IMR-90 (cell line): ENCODE data around the gene GARNL3. TPM values are rescaled to one million over a fixed set of nuclear protein-coding genes. Genes with fewer than 3 reads are reported as not detected.

Experiments used
- ATAC-seq: fragments of 200-7000 bp; cut with Tn5 transposase; 2 replicates; pipeline ENCODE4 v1.9.1; 2020; ENCODE audit warnings: low read depth, mild to moderate bottlenecking, moderate library complexity
- BruUV-seq: library from RNA; stranded (reverse); fragments of 400-500 nt; replicated peaks from 2 replicates; lab custom pipeline; 2021; lab: Mats Ljungman, UMichigan
- CTCF ChIA-PET: fragments of 300-600 bp; formaldehyde crosslinking; extraction: SDS; loops from one replicate; lab custom pipeline; 2021; ENCODE audit warnings: antibody characterized with exemption; lab: Yijun Ruan, JAX
- POLR2A ChIA-PET: fragments of 300-600 bp; sonication (Branson Sonifier 250); formaldehyde crosslinking; loops from one replicate; lab custom pipeline; 2022; ENCODE audit warnings: antibody characterized with exemption; ENCODE audit not compliant: unreplicated experiment; lab: Charles Lee
- DNase-seq: peaks from one replicate; pipeline ENCODE4 v3.0.0; 2013
- H2AFZ ChIP-seq: replicated peaks from 2 replicates; pipeline ENCODE3; 2013; ENCODE audit warnings: low read length, mild to moderate bottlenecking; ENCODE audit not compliant: poor library complexity
- H2AK5ac ChIP-seq: 2 replicates; pipeline ENCODE4 v1.6.1; 2013; ENCODE audit warnings: low read depth, low read length, inconsistent platforms
- H2AK9ac ChIP-seq: replicated peaks from 2 replicates; pipeline ENCODE3; 2013; ENCODE audit warnings: mild to moderate bottlenecking, low read depth, low read length, moderate library complexity; ENCODE audit not compliant: poor library complexity
- H2BK120ac ChIP-seq: 2 replicates; pipeline ENCODE4 v1.6.1; 2013; ENCODE audit warnings: low read depth, low read length, inconsistent platforms
- H2BK15ac ChIP-seq: 3 replicates; pipeline ENCODE4 v1.6.1; 2013; ENCODE audit warnings: low read depth, low read length, inconsistent platforms
- H2BK20ac ChIP-seq: 2 replicates; pipeline ENCODE4 v1.6.1; 2013; ENCODE audit warnings: low read depth, mild to moderate bottlenecking, inconsistent platforms, low read length, moderate library complexity
- H2BK5ac ChIP-seq: 2 replicates; pipeline ENCODE4 v1.6.1; 2013; ENCODE audit warnings: mild to moderate bottlenecking, low read depth, low read length, inconsistent platforms; ENCODE audit not compliant: poor library complexity, severe bottlenecking
- H3K14ac ChIP-seq: replicated peaks from 2 replicates; pipeline ENCODE4 v1.6.1; 2013; ENCODE audit warnings: low read depth, low read length, inconsistent platforms
- H3K18ac ChIP-seq: 2 replicates; pipeline ENCODE4 v1.6.1; 2013; ENCODE audit warnings: low read depth, low read length, control low read depth
- H3K23ac ChIP-seq: 2 replicates; pipeline ENCODE4 v1.6.1; 2013; ENCODE audit warnings: low read depth, low read length, inconsistent platforms
- H3K27ac ChIP-seq: 2 replicates; pipeline ENCODE4 v1.5.1; 2013; ENCODE audit warnings: mild to moderate bottlenecking, control low read depth, low read length; ENCODE audit not compliant: insufficient read depth
- H3K27me3 ChIP-seq: 2 replicates; pipeline ENCODE4 v1.6.1; 2013; ENCODE audit warnings: low read length; ENCODE audit not compliant: control insufficient read depth, insufficient read depth
- H3K36me3 ChIP-seq: 2 replicates; pipeline ENCODE4 v1.6.1; 2013; ENCODE audit warnings: low read length, mixed read lengths; ENCODE audit not compliant: control insufficient read depth, insufficient read depth
- H3K4ac ChIP-seq: 2 replicates; pipeline ENCODE4 v1.6.1; 2013; ENCODE audit warnings: low read depth, low read length, inconsistent platforms
- H3K4me1 ChIP-seq: 2 replicates; pipeline ENCODE4 v1.6.1; 2013; ENCODE audit warnings: low read length, mixed read lengths; ENCODE audit not compliant: control insufficient read depth, insufficient read depth
- H3K4me2 ChIP-seq: 2 replicates; pipeline ENCODE4 v1.6.1; 2013; ENCODE audit warnings: low read depth, mild to moderate bottlenecking, control low read depth, low read length, moderate library complexity
- H3K4me3 ChIP-seq: 2 replicates; pipeline ENCODE4 v1.5.1; 2013; ENCODE audit warnings: low read depth, mild to moderate bottlenecking, control low read depth, low read length, moderate library complexity; ENCODE audit not compliant: insufficient read depth
- H3K56ac ChIP-seq: 2 replicates; pipeline ENCODE4 v1.6.1; 2013; ENCODE audit warnings: low read length, inconsistent platforms; ENCODE audit not compliant: insufficient read depth; ENCODE audit errors: extremely low read depth
- H3K79me1 ChIP-seq, 2 experiments: 2 replicates each; pipeline ENCODE4 v1.6.1; 2013; ENCODE audit warnings: low read length in 2 of 2, inconsistent platforms in 1 of 2, low read depth in 1 of 2
- H3K9ac ChIP-seq: 2 replicates; pipeline ENCODE4 v1.6.1; 2013; ENCODE audit warnings: low read depth, low read length, control low read depth
- H3K9me1 ChIP-seq: 2 replicates; pipeline ENCODE4 v1.6.1; 2013; ENCODE audit warnings: low read length, inconsistent platforms; ENCODE audit not compliant: insufficient read depth
- H3K9me3 ChIP-seq: 2 replicates; pipeline ENCODE4 v1.6.1; 2013; ENCODE audit warnings: low read length; ENCODE audit not compliant: control insufficient read depth, insufficient read depth
- H4K20me1 ChIP-seq: 2 replicates; pipeline ENCODE4 v1.6.1; 2013; ENCODE audit warnings: low read length, inconsistent platforms; ENCODE audit not compliant: insufficient read depth
- H4K5ac ChIP-seq: 2 replicates; pipeline ENCODE4 v1.6.1; 2013; ENCODE audit warnings: mild to moderate bottlenecking, low read depth, low read length, control low read depth
- H4K8ac ChIP-seq, 2 experiments: 2 replicates each; pipeline ENCODE4 v1.6.1; 2013; ENCODE audit warnings: low read depth in 2 of 2, low read length in 2 of 2, control low read depth in 1 of 2, inconsistent platforms in 1 of 2
- H4K91ac ChIP-seq: 2 replicates; pipeline ENCODE4 v1.6.1; 2013; ENCODE audit warnings: low read depth, low read length, inconsistent platforms; ENCODE audit not compliant: insufficient read depth
- MAFK ChIP-seq: IDR thresholded peaks from 2 replicates; pipeline ENCODE4 v1.6.1; 2012; ENCODE audit warnings: low read depth, low read length, improper control_type of control experiment
- RAD21 ChIP-seq: IDR thresholded peaks from 2 replicates; pipeline ENCODE4 v1.6.1; 2012; ENCODE audit warnings: low read length, improper control_type of control experiment
- RFX5 ChIP-seq: IDR thresholded peaks from 2 replicates; pipeline ENCODE4 v1.8.0; 2012; ENCODE audit warnings: low read depth, mild to moderate bottlenecking, low read length, moderate library complexity
- WGBS, 2 experiments: methylation state at CpG; one replicate each; pipeline versions ENCODE4 v1.1.5 to v1.1.7; 2013; ENCODE audit warnings: missing lambda C conversion rate in 2 of 2; ENCODE audit not compliant: insufficient read length in 1 of 2; ENCODE audit errors: extremely low coverage in 2 of 2; 5-methylcytosine and 5-hydroxymethylcytosine counted together
- dilution Hi-C: fragments of 300-500 bp; cut with HindIII; formaldehyde crosslinking; loops from one replicate; pipeline ENCODE4 v1.14.3; 2018; ENCODE audit warnings: low sequenced_read_pairs; ENCODE audit not compliant: unreplicated experiment
- in situ Hi-C: fragments of 300-500 bp; cut with MboI; formaldehyde crosslinking; loops from 3 replicates; pipeline ENCODE4 v1.14.3; 2019; ENCODE audit warnings: low sequenced_read_pairs, inconsistent platforms, mixed read lengths
- intact Hi-C: fragments of 100-400 bp; cut with micrococcal nuclease; formaldehyde crosslinking; loops from 2 replicates; pipeline ENCODE4 v1.10.0; 2022
- polyA plus RNA-seq, 3 experiments: library from polyadenylated mRNA; depleted of rRNA; stranded (reverse); fragments of >200 nt; gene quantifications; 2 replicates each; pipeline ENCODE4 v1.2.3, GENCODE V29; 2012; ENCODE audit warnings: low replicate concordance in 1 of 3
- total RNA-seq: library from RNA; depleted of rRNA; stranded (reverse); fragments of >200 nt; gene quantifications from 2 replicates; pipeline ENCODE4 v1.2.3, GENCODE V29; 2012

Gene GARNL3
- total and polyA plus RNA-seq, 2 of the 4 experiments (the other 2 are of a cell fraction) = 1.9 to 5.0 TPM

- no peak for TF ChIP-seq RAD21
Observed at GRCh38 chr9:127422133-127422782, 157.7 kb downstream of the GARNL3 start (continued).

GRCh38 chr9:127422787-127423186, 158.2 kb downstream of the GARNL3 start:
- in situ Hi-C loops (no loop called here), dilution Hi-C loops (no loop called here), intact Hi-C loops (loop anchor here (10.0 kb wide), 1 partner anchor 198 kb away; no protein-coding TSS in a partner anchor)
- H3K27me3 ChIP-seq = no peaks in the 10 kb centered on the region
- H2BK5ac ChIP-seq = no peak overlapping the region
- H3K4me2 ChIP-seq = peak overlapping the region; percentile 69
- H2AK9ac ChIP-seq = peak overlapping the region; percentile 21
- BruUV-seq = no TSS peak
- H3K4me1 ChIP-seq = peaks cover 7% of the 10 kb centered on the region
- TF ChIP-seq MAFK = peak; percentile 82
- TF ChIP-seq RFX5 = no peak
- CTCF ChIA-PET = no interaction called here
- H4K8ac ChIP-seq = peak overlapping the region; percentile 96 to 99; a peak in 2 of 4 replicates
- DNase-seq (no peak), ATAC-seq (no peak)
- H3K56ac ChIP-seq = no peak overlapping the region
- H3K9ac ChIP-seq = peak overlapping the region; percentile 90; the same call in 1 of the 2 replicates
- peak overlapping the region; percentile 38; the same call in 1 of the 2 replicates for H3K14ac ChIP-seq
- peak overlapping the region; percentile 2 for H2AFZ ChIP-seq
- H3K36me3 ChIP-seq = 0 out of 2 replicates have a peak, but pooled peaks cover 2% of the 10 kb centered on the region
- peak overlapping the region; percentile 69 for H3K4me3 ChIP-seq
- H3K9me3 ChIP-seq = no peaks in the 10 kb centered on the region
- no peak overlapping the region for H2BK15ac ChIP-seq
- no peak overlapping the region for H2BK20ac ChIP-seq
- no peak overlapping the region for H2BK120ac ChIP-seq
- H4K91ac ChIP-seq = no peak overlapping the region; the same call in 1 of the 2 replicates
- H4K5ac ChIP-seq = no peak overlapping the region
- peaks cover 12% of the 10 kb centered on the region; the same call in 1 of the 2 replicates for H3K9me1 ChIP-seq
- POLR2A ChIA-PET = no interaction called here
- no peak overlapping the region for H3K27ac ChIP-seq
- peaks cover 28 to 53% of the 10 kb centered on the region in 2 experiments for H3K79me1 ChIP-seq
- no peak overlapping the region for H3K18ac ChIP-seq
- peaks cover 10% of the 10 kb centered on the region; the same call in 1 of the 2 replicates for H4K20me1 ChIP-seq
- peak overlapping the region; percentile 51 for H3K4ac ChIP-seq
- 37% methylated on average over 2 of the region's 6 CpGs; no CpG with 5 or more reads in 1 of the 2 experiments for WGBS, 2 experiments
- 0 out of 2 replicates have a peak overlapping the region, but pooled peaks have one; percentile 43 for H2AK5ac ChIP-seq
- peak overlapping the region; percentile 81; the same call in 1 of the 2 replicates for H3K23ac ChIP-seq
